Activated CD4-positive, CD25-positive, alpha-beta regulatory T cell treated with anti-CD3 and anti-CD28 coated beads, Interleukin-2, amount 50 U/mL, for 24 hours (primary cell): ENCODE results near the gene LAG3.

Source experiments
- ATAC-seq, 2 donors: fragments of 150-1000 bp; cut with Tn5 transposase; one replicate each; pipeline ENCODE4 v1.10.0; 2021; ENCODE audit warnings: mild to moderate bottlenecking in 1 of 2, moderate library complexity in 1 of 2

LAG3 gene

GRCh38 chr12:6790496-6791150, 18.3 kb downstream of the LAG3 start:
- ATAC-seq = peak; percentile 48 to 56

GRCh38 chr12:6791931-6792520, 19.7 kb downstream of the LAG3 start:
- ATAC-seq = peak in 1 of 2 donors; percentile 1

GRCh38 chr12:6792522-6793201, 20.3 kb downstream of the LAG3 start:
- ATAC-seq = peak; percentile 9 to 15

- no peak for ATAC-seq
Measured at GRCh38 chr12:6795088-6795487, 22.8 kb downstream of the LAG3 start.

GRCh38 chr12:6796576-6796975, 24.3 kb downstream of the LAG3 start:
- no peak for ATAC-seq

GRCh38 chr12:6799147-6799546, 26.8 kb downstream of the LAG3 start:
- no peak for ATAC-seq

GRCh38 chr12:6807170-6807569, 34.9 kb downstream of the LAG3 start:
- no peak for ATAC-seq

- ATAC-seq = no peak
Measured at GRCh38 chr12:6809056-6809455, 36.7 kb downstream of the LAG3 start.

- no peak for ATAC-seq
Measured at GRCh38 chr12:6810758-6811157, 38.4 kb downstream of the LAG3 start.

- ATAC-seq = no peak
Measured at GRCh38 chr12:6813363-6813762, 41.0 kb downstream of the LAG3 start.

- ATAC-seq = no peak
Measured at GRCh38 chr12:6816598-6816997, 44.3 kb downstream of the LAG3 start.

GRCh38 chr12:6817098-6817497, 44.8 kb downstream of the LAG3 start:
- ATAC-seq = no peak

- no peak for ATAC-seq
Measured at GRCh38 chr12:6817662-6818157, 45.4 kb downstream of the LAG3 start.

GRCh38 chr12:6818222-6818621, 45.9 kb downstream of the LAG3 start:
- ATAC-seq = no peak

GRCh38 chr12:6818645-6819044, 46.3 kb downstream of the LAG3 start:
- no peak for ATAC-seq

GRCh38 chr12:6819106-6820030, 47.0 kb downstream of the LAG3 start:
- ATAC-seq = no peak

- ATAC-seq = no peak
Measured at GRCh38 chr12:6820166-6820565, 47.8 kb downstream of the LAG3 start.

- peak; percentile 5 to 9 for ATAC-seq
Measured at GRCh38 chr12:6821591-6822425, 49.5 kb downstream of the LAG3 start, which contains the start of gene GPR162. GPR162 (plus strand) TSS chr12:6821821; CDS start chr12:6823899, 2,078 bp downstream.

- no peak for ATAC-seq
Measured at GRCh38 chr12:6822426-6823135, 50.3 kb downstream of the LAG3 start.

- no peak for ATAC-seq
Measured at GRCh38 chr12:6823182-6824084, 51.1 kb downstream of the LAG3 start.
